Cardiac septum (tissue), 1 donor: ENCODE results near the gene ANAPC1. TPM values are rescaled to one million over a fixed set of nuclear protein-coding genes. Genes with fewer than 3 reads are reported as not detected.
A peak's percentile ranks its signal among the peaks of the same experiment; 100 is the strongest.
"Not testable (repeated sequence)": the region's sequence is repeated elsewhere in the genome, so short reads cannot be mapped to it uniquely, and the experiment has no call there.

Source experiments
- DNase-seq: peaks from one replicate; pipeline ENCODE4 v3.0.0-alpha.2; 2020; ENCODE audit warnings: low spot score
- intact Hi-C: fragments of 100-400 bp; cut with DNase I; formaldehyde crosslinking; loops from one replicate; pipeline ENCODE4 v1.14.0; 2022
- total RNA-seq: library from RNA; stranded (reverse); fragmentation: NEBNext Ultra II Directional; extraction: Animal tissue kit (Norgen Biotek cat#: 25700); gene quantifications from one replicate; pipeline ENCODE4 v1.2.1, GENCODE V29; 2021
- donor health status: DM: no; HTN: no; CAD: no.

The ANAPC1 gene
- total RNA-seq, 1 donor from 2014 or later, result 21.1 TPM

DNA sequence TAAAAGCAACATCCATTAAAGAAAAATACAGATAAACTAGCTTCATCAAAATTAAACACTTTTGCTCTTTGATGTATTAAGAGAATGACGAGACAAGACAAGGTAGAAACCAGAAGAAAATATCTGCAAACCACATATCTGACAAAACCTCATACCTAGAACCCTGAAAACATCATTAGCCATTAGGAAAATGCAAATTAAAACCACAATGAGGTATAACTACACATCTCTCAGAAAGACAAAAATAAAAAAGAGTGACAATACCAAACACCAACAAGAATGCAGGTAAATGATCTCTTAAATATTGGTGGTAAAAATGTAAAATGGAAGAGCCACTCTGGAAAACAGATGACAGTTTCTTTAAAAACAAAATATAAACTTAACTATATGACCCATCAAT is 53.5 kb downstream of the ANAPC1 start:
- intact Hi-C loops, DNase-seq: not testable (repeated sequence)

DNA sequence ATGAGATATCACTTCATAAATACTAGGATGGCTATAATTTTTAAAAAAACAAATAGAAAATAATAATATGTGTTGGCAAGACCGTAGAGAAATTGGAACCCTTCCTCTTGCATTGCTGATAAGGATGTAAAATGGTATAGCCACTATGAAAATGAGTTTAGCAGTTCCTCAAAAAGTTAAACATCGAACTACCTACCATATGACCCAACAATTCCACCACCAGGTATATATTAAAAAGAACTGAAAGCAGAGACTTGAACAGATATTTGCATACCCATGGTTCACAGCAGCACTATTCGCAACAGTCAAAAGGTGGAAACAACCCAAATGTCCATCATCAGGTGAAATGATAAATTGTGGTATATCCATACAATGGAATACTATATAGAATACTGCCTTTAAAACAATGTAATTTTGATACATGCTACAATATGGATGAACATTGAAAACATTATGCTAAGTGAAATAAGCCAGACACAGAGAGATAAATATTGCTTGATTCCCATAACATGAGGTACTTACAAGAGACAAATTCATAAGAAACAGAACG is 55.7 kb downstream of the ANAPC1 start:
- intact Hi-C loops, DNase-seq: not testable (repeated sequence)

DNA sequence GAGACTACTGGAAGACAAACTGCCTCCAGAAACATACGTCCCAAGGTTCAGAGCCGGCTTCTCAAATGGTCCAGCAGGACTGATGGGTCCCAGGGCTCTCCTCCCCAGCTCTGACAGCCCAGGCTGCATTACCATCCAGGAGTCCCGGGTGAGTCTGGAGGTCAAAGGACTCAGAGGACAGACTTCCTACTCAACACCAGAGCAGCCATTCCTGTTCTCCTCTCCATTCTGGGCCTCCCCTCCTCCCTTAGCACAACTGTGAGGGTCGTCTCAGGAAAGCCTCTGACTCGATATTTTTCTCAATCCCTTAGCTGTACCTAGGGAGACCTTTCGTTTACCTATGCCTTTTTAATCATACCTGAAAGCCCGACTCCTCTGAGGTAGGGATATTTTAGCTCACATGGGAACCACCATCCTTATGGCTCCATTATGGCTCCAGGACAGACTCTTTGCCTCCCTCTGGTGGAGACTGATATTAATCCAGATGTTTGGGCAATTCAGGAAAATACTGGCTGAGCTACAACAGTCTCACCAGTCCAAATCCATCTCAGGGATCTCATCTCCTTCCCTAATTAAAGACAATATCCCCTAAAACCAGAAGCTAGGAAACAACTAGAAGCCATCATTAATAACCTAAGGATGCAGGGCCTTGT is 70.9 kb downstream of the ANAPC1 start:
- DNase-seq, intact Hi-C loops: not testable (repeated sequence)

DNA sequence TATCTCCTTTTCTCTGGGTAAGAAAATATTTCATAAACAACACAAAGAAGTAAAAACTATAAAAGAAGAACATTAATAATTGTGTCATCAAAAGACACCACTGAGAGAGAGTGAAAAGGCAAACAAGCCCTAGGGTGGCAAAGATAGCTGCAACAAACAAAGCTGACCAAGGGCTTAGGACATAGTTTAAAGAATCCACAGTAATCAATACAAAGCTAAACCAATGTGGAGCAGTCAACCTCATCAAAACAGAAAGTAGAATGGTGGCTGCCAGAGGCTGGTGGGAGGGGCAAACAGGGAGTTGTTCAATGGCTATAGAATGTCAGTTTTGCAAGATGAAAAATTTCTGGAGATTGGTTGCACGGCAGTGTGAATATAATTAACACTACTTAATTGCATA is 93.4 kb downstream of the ANAPC1 start:
- intact Hi-C loops, DNase-seq: not testable (repeated sequence)

DNA sequence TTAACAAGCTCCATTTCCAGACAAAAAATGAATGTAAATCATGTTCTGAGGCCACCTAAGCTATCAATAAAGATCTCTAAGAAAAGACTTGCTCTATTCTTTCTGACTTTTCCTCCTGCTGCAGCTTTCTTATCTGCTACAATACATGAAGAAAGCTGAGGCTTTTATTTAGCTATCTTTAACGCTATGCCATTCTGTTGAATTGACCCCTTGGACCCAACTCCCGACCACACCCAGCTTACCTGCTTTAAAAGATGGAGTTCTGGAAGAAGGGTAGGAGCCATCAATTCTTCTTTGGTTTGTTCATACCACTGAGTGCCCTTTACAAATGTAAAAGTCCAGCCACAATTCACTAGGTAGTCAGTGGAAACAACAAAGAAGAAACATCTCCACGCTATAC is 99.9 kb downstream of the ANAPC1 start:
- DNase-seq, intact Hi-C loops: not testable (repeated sequence)

DNA sequence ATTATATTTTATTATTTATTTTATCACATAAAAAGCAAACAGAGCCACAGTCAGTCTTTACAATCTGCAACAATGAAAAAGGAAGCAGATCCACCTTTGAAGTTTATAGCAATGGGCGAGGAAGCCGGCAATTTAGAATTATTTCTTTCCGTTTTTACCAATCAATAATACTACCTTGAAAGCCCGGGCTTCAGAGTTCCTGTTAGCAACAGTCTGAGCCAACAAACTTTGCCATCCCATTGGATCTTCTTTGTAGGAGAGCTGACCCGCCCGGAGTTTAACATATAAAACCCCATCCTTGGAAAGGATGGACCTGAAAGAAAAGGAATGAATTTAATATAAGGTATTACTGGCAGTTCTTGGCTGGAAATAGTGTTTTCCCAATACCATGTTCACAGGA is 101.8 kb downstream of the ANAPC1 start:
- intact Hi-C loops, DNase-seq: not testable (repeated sequence)

DNA sequence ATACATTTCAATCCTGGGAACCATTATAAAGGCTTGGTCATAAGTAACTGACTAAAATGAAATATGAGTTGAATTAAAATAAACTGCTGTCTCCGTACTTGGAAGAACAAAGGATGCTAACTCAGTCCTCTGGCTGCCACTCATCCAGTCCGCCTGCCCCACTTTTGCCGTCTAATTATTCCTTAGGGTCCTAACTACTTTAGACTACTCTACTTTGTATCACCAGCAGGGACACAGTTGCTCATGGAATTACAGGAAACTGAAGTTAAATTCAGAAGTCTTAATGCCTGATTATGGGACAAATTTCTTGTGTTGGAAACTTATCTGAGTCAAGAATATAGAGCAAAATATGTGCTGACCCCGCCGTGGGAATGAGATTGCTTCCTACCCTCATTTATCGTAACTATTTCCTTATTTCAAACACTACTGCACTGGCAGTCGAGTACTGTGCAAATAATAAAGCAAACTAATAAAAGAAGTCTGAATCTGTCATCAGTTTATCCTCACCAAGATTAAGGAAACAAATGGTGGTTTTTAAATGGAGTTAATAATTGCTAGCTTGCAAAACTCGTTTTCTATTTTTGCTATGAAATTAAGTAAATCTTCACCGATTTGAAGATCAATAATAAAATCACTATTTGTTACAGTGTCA is 102.4 kb downstream of the ANAPC1 start:
- intact Hi-C loops, DNase-seq: not testable (repeated sequence)

DNA sequence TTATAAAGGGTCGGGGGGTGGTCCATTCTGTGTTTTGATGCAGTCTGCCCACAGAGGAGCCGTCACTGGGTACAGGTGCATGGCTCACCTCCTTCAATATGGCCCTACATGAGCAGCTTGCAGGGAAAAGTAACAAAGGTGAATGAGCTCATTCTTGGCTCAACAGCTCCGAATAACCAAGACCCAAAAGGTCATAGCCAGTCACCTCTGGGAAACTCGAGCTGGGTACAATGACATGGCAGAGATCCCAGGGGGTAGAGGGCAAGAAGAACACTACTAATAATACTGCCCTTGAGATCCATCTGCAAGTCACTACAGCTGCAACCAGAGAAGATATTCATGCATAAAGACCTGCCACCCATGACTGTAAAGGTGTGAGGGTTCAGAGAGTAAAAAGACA is 106.8 kb downstream of the ANAPC1 start:
- intact Hi-C loops, DNase-seq: not testable (repeated sequence)

DNA sequence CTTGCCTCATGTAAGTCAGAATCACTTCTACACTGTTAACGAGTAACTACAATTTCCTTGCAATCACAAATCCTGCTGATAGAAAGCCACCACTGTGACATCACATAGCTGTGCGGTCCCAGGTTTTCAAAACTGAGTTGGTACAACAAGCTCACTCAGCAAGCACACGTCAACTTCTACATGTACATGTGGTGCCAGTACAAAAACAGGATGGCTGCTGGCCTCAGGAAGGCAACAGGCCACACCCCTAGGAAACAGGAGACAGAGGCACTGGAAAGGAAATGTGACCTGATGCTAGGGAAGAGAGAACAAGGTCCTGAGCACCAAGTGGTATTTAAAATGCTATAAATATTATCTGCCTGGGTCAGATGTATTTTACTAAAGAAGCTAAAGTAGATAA is 107.7 kb downstream of the ANAPC1 start:
- intact Hi-C loops, DNase-seq: not testable (repeated sequence)

DNA sequence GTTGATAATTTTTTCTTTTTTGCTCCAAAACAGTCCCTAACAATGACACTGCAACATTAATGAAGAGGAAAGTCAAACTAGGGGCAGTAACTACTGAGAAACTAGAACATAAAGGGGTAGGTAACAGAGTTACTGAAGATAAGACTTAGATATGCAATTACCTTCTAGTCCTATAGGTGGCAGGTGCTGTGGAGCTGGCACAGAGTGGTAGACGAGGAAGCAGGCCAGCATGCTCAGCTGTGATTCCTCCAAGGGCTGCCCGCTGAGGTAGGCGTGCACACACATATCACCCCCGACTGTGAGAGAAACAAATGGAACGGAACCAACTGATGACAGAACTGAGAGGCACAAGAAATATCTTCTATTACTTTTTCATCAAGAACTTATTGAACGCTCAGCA is 111.8 kb downstream of the ANAPC1 start:
- intact Hi-C loops, DNase-seq: not testable (repeated sequence)

DNA sequence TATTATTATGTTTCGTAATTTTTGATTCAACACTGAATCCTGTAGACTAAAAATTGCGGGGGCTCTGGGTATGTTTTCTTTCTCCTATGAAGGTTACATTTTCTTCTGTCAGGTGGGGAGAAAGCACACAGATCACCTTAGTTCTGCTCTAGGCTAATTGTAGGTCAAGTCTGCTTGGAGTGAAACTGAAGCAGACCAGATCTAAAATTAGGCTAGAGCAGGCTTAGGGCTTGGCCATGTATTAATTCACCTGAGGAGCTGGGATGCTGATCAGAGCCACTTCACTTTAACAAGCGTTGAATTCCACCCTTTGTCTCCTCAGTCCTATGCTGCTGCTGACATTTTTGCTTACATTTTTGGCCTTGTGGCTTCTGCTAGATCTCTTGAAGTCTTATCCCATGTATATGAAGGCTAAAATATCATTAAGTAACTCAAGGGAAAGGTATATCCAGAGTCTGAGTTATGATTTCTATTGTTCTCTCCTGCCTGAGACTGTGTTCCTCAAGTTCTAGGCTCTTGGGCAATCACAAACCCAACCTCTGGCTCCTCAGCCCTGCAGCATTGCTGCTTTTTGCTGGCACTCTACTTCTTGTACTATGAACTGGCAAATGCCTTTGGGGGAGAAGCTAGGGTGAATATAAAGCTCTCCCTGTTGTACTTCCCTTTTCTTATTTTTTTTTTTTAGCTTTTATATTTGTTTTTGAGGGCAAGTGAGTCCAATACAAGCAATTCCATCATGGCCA is 112.9 kb downstream of the ANAPC1 start:
- intact Hi-C loops, result not testable (repeated sequence)

DNA sequence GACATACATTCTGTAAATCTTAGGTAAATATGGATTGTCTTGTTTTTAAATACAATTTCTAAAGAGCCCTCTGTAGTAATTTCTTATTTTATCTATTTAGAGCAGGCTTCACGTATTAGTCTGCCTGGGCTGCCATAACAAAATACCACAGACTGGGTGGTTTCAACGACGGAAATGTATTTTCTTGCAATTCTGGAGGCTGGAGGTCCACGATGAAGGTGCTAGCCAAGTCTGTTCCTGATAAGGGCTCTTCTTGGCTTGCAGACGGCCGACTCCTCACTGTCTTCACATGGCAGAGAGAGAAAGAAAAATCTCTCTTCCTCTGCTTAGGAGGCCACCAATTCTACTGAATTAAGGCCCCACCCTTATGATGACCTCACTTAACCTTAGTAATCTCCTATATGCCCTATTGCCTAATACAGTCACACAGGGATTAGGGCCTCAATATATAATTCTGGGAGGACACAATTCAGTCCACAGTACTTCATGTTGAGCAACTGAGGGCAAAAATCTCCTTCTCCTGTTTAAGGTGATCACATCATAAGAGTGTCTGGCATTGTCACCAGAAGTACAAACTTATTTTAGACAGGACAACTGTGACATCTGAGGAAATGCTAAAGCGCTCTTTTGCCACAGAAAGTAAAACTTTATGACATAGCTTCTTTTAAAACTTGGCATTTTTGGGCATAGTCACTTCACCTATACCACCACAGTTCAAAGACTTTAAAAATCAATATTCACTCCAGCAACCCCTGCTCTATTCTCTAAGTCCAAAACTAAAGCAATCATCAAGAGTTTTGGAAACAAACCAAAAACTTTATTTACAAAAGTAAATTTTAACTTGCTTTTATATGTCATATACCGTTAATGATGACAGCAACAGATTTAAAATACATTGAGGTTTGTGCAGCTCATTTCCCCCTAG is 115.5 kb downstream of the ANAPC1 start:
- DNase-seq, intact Hi-C loops: not testable (repeated sequence)

More for the DNA sequence above, 112.9 kb downstream of the ANAPC1 start:
- not testable (repeated sequence) for DNase-seq

DNA sequence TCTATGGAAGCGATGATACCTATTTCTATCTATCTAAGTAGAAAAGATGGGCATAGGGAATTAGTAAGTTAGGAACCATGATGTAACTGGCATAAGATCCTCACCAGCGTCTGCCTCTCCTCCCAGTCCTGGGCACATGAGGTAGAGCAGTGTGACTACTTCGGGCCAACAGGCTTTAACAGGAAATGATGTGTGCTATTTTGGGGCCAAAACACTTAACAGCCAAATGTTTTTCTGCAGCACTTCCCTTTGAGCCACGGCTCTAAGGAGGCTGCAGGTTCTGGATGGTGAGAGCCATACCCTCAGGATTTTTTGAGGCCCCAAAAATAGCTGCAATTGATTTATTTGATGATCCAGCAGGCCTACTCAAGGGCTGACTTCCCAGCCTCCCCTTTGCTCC is 116.9 kb downstream of the ANAPC1 start:
- DNase-seq, intact Hi-C loops: not testable (repeated sequence)

DNA sequence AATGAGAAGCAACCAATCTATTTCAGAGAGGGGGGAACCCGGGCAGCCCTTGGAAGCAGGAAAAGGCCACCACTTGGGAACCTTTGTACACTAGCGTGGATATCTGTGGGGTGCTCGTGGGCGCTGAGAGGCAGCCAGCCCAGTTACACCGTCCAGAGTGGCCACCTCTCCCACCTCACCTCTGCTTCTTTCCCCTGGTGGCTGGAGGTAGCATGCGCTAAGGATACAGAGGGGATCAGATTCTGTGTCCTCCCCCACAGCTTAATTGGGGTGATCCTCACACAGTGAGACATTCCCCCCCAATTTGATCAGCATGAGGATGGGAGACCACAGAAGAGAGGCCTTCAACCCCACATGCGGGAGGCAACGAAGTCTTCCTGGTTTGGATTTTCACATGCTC is 117.7 kb downstream of the ANAPC1 start:
- peak; percentile 41 for DNase-seq
- intact Hi-C loops, result not testable (repeated sequence)

DNA sequence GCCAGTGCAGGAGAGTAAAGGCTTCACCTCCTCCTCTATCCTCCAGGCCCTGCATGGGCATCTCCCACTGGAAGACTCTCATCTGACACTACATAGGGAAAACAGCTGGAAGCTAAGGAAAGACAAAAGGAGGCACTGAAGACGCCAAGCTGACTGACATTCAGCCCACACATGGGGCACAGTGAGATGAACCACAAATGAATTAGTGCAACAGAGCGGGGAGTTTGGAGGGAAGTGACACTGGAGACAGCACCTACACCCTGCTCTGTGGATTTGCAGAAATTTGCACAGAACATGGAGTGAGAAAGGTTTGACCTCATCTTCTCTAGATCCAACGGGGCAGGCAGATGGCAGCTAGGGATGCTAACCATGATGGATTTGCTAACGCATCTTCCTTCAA is 119.8 kb downstream of the ANAPC1 start:
- intact Hi-C loops, DNase-seq: not testable (repeated sequence)

DNA sequence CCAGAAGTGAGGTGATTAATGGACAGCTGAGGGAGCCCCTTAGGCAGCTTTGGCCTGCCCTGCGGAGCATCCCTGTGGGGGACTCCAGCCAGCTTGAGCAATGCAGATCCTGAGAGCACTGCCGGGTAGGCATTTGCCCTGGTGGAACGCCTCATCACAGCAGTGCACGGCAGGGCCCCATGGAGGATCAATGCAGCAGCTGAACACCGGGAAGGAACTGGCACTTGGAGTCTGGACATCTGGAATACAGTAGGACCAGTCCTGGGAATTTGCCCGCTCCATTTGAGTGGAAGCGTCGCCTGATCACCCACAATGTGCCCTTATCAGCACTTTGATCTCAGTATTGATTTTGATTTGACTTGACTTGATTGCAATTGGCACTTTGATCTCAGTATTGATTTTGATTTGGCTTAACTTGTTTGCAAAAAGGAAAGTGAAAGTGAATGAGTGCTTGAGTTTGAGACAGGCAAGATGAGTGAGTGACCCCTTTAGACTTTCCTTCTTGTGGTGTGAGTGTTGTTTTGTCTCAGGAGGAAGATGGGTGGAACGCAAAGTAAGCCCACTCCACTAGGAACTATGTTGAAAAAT is 123.2 kb downstream of the ANAPC1 start:
- DNase-seq, result peak; percentile 71
- intact Hi-C loops, result not testable (repeated sequence)

DNA sequence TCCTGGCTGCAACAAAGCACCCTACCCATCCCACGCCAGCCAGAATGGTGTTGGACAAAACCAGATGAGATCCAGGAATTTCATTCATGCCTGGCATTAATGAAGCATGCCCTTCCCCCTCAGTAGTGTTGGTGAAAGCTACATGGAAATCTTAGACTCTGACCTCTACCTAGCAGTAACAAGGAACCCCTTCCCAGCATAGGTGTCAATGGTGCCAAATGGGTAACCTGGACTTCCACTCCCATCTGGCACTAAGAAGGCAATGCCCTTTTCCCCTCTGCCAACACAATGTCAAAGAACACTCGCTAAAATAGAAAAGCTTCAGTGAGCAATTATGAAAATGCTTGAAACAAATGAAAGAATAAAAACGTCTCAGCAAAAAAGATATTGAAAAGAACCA is 131.5 kb downstream of the ANAPC1 start:
- intact Hi-C loops, DNase-seq: not testable (repeated sequence)

DNA sequence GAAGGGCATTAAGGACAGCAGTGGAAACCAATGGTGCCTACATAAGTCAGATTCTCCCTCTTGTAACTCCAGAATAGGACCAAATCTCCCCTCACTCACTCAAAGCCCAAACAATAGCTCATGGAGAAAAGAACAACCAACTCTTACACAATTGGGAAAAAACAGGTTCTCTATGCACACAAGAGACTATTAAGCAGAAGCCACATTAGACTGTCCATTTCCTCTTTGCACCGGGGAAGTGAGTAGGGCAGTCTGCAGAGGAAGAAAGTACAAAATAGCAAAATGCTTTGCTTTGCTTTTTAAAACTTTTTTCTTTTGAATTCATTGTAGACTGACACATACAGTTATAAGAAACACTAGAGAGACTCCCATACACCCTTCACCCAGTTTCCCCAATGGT is 133.4 kb downstream of the ANAPC1 start:
- DNase-seq, intact Hi-C loops: not testable (repeated sequence)

DNA sequence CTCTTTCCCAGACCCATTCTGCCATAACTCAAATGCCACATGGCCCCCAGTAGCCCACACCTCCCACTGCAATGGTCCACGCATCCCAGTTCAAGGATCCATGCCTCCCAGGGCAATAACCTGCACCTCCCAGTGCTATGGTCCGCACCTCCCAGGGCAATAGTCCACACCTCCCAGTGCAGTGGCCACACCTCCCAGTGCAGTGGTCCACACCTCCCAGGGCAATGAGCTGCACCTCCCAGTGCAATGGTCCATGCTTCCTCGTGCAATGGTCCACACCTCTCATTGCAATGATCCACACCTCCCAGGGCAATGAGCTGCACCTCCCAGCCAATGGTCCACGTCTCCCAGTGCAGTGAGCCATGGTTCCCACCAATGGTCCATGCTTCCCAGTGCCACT is 135.6 kb downstream of the ANAPC1 start:
- intact Hi-C loops, DNase-seq: not testable (repeated sequence)
